NT2/D1 (cell line): ENCODE results near the gene SPRR4.

ENCODE experiments used
- SUZ12 ChIP-seq: IDR thresholded peaks from 2 replicates; pipeline ENCODE4 v1.6.1; 2011; ENCODE audit not compliant: insufficient read length, insufficient read depth; ENCODE audit errors: extremely low read depth
- YY1 ChIP-seq: IDR thresholded peaks from 2 replicates; pipeline ENCODE4 v1.6.1; 2011; ENCODE audit not compliant: insufficient read length, insufficient read depth

DNA sequence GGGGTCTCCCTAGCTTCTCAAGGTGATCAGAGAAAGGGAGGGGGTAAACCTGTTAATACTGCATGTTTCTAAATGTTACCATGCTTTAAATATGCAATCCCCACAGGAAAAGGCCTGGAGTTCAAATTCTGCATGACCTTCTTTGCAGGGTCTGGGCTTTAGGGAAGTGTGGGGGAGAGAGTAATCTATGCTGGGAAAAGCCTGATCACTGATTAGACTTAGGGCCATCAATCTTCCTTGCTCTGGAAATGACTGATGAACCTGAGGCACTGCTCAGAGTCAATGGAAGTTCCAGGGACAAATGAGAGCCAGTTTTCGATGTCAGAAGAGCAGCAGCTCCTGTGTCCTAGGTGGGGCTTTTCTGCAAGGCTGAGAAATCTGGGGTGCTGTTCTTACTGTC, 10.2 kb downstream of the SPRR4 start:
- no peak for TF ChIP-seq YY1
- no peak for TF ChIP-seq SUZ12
